GM18951 (cell line): ENCODE data around the gene FOXL3.

Experiments
- POLR2A ChIP-seq: IDR thresholded peaks from 4 replicates; pipeline ENCODE4 v1.6.1; 2011; ENCODE audit warnings: mild to moderate bottlenecking; ENCODE audit not compliant: insufficient read length, insufficient read depth; ENCODE audit errors: extremely low read depth
- in situ Hi-C: fragments of 300-500 bp; cut with MboI; formaldehyde crosslinking; loops from one replicate; pipeline ENCODE4 v1.12.0; 2022; ENCODE audit warnings: low sequenced_read_pairs, mixed read lengths, inconsistent platforms; ENCODE audit not compliant: unreplicated experiment

The FOXL3 gene

DNA sequence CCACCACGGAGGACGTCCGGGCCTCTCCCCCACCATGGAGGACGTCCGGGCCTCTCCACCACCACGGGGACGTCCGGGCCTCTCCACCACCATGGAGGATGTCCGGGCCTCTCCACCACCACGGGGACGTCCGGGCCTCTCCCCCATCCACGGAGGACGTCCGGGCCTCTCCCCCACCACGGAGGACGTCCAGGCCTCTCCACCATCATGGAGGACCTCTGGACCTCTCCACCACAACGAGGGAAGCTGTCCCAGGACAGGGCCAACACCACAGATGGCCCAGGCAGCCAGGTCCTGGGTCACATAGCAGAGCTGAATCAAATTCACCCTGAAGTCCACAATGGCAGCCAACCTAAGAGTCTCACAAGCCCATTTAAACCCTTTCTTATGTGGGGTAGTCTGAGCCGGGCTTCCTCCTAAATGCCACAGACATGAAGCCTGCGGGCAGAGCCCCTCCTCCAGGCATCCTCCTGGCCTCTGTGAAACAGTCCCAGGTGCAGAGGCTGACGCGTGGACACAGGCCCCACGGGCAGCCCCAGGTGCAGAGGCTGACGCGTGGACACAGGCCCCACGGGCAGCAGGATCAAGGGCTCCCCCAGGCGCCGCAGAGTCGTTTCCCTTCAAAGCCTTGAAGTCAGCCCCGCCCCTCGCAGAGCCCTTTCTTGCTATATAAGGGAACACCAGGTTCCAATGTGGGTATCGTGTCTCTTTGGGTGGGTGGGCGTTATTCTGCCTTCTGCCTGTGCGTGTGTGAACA, 47.0 kb downstream of the FOXL3 start:
- in situ Hi-C loops: no loop called here

DNA sequence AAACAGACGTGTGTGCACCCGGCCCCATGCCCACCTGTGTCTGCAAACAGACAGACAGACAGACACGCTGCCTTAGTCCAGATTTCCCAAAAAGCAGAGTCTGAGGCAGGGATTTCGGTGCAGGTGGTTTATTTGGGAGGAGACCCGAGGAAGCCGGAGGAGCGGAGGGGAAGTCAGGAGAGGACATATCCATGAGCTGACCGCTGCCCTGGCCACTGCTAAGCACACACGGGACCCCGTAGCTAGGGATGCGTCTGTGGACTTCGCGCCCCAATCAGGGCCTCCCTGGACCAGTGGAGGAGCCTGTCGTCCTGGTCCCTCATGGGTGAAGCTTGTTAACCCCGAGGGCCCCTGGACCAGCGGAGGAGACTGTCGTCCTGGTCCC, 47.6 kb downstream of the FOXL3 start:
- in situ Hi-C loops: no loop called here
- TF ChIP-seq POLR2A: no peak

More for the DNA sequence above, 47.0 kb downstream of the FOXL3 start:
- TF ChIP-seq POLR2A: no peak

DNA sequence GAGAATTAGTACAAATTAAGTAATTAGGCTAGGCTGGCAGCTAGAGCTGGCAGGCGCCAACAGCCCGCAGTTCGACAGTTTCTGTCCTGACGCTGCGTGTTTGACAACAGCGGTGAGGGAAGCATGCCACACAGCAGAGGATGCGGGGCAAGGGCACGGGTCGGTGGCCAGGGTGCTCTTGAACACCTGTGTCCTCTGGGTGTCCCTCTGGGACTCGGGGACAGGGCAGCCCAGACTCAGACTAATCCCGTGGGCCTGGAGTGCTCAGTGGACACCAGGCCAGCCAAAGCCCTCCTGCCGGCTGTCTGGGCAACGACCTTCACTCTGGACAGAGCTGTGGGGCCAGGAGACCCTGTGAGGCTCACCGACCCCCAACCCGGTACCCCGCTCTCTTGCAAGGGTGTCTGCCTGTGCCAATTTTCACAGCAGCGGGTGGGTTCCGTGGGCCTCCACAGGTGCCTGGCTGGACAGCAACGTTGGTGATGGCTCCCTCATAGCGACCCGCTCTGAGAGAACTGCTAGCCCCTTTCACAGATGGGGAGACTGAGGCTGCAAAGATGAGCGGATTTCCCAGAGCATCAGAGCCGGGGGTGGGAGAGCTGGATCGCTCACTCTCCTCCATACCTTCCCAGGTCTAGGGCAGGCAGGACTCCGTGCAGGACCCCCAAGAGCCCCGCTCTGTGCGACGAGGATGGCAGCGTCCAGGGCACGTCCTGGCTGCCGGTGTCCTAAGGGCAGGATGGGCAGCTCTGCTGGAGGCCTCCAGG, 48.5 kb downstream of the FOXL3 start:
- in situ Hi-C loops: no loop called here
- no peak for TF ChIP-seq POLR2A

DNA sequence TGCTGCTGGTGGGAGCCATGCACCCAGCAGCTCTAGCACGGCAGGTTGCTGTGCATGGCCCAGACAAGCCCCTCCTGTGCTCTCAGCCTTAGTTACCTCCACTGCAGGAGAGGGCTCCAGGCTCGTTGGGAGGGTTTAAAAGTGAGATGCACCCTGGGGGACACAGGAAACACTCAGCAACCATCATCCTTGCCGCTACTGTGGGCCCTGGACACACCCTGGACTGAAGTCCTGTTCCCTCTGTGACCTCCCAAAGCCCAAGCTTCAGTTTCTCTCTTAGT, 49.0 kb downstream of the FOXL3 start:
- in situ Hi-C loops: no loop called here
- no peak for TF ChIP-seq POLR2A

DNA sequence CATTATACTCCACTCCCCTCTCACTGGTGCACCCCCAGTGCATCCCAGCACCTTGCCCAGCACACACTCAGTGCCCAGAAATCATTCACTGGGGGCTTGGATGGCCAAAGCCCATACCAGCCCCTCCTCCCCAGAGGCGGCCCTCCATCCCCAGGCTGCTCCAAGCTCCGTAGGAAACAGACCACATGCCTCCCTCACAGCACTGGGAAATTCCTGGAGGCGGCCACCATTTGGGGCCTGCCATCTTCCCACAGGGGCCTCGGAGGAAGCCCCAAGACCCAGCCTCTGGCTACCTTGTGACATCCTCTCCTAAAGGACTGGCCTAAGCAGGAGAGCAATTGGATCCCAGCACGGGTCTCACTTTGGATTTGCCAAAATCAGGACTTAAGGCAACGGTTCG, 49.7 kb downstream of the FOXL3 start:
- in situ Hi-C loops: no loop called here

DNA sequence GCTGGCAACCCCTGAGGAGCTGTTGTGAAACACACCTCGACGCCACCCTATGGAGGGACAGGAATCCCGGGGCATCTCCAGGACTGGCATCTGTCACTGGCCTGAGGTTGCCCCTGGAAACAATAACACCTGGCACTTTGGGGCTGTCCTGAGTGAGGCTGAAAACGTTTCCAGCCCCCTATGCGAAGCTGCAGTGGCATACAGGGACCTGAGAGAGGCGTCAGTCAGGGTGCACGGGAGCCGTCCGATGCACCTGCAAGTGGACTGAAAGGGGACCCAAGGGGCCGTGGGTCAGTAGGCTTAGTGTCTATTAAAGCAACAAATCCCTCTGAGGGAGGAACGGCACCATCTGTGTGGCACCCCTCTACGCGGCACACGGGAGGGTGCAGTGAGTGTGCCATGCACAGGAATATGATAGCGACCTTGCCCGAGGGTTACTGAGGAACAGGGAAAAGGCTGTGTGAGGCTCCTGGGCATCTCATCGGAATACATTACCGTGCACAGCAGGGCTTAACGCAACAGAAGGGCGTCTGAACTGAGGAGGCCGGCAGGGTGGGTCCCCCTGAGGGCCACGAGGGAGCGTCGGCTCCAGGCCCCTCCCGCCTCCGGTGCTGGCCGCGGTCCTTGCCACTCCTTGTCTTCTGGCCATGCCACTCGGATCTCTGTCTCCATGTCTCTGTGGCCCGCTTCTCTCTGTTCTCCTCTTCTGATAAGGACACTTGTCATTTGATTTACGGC, 50.4 kb downstream of the FOXL3 start:
- TF ChIP-seq POLR2A: no peak
- in situ Hi-C loops: no loop called here

More for the DNA sequence above, 49.7 kb downstream of the FOXL3 start:
- no peak for TF ChIP-seq POLR2A
